Colonic mucosa (tissue), 4 donors: ENCODE measurements around the gene MRGPRX3. TPM values are rescaled to one million over a fixed set of nuclear protein-coding genes. Genes with fewer than 3 reads are reported as not detected.

Experiments
- DNase-seq: peaks from one replicate; pipeline ENCODE4 v3.0.0-alpha.2; 2020
- H3K27ac ChIP-seq: fragments of 200-600 bp; one replicate; pipeline ENCODE4 v1.8.0; 2021
- H3K27me3 ChIP-seq: fragments of 200-600 bp; one replicate; pipeline ENCODE4 v1.8.0; 2021
- H3K36me3 ChIP-seq: fragments of 200-600 bp; one replicate; pipeline ENCODE4 v1.8.0; 2021
- H3K4me1 ChIP-seq: fragments of 200-600 bp; one replicate; pipeline ENCODE4 v1.8.0; 2021; ENCODE audit warnings: mild to moderate bottlenecking
- H3K4me3 ChIP-seq: fragments of 200-600 bp; one replicate; pipeline ENCODE4 v1.8.0; 2021
- H3K9ac ChIP-seq, 2 donors: one replicate each; pipeline ENCODE4 v1.7.0; 2013; ENCODE audit warnings: control low read depth in 2 of 2, low read depth in 2 of 2, low read length in 2 of 2
- H3K9me3 ChIP-seq: fragments of 200-600 bp; one replicate; pipeline ENCODE4 v1.8.0; 2021
- CTCF ChIP-seq: fragments of 200-600 bp; IDR thresholded peaks from one replicate; pipeline ENCODE4 v1.8.0; 2022; ENCODE audit warnings: antibody characterized with exemption, mild to moderate bottlenecking
- intact Hi-C: fragments of 100-400 bp; cut with DNase I; formaldehyde crosslinking; loops from one replicate; pipeline ENCODE4 v1.14.1; 2022
- total RNA-seq, 2 donors: library from RNA; stranded (reverse); fragmentation: NEBNext Ultra II Directional in 1 of 2; extraction: Animal tissue kit (Norgen Biotek cat#: 25700) in 1 of 2; gene quantifications; one replicate each; pipeline ENCODE4 v1.2.1, GENCODE V29; 2021
- donor health status: healthy.
- donor health status: DM: no; HTN: no; CAD: no.
- donor health status: DM: no; HTN: no; CAD: no.

Gene MRGPRX3
- total RNA-seq, 2 donors from 2014 or later, result not detected

GRCh38 chr11:18171377-18172000, 39.1 kb downstream of the MRGPRX3 start:
- no peak for DNase-seq
- H3K4me1 ChIP-seq, result no peaks in the 10 kb centered on the region
- H3K9ac ChIP-seq, result no peak overlapping the region
- no peak overlapping the region for H3K27ac ChIP-seq
- no peak overlapping the region for H3K4me3 ChIP-seq
- no peaks in the 10 kb centered on the region for H3K27me3 ChIP-seq
- no peaks in the 10 kb centered on the region for H3K9me3 ChIP-seq
- TF ChIP-seq CTCF, result no peak
- intact Hi-C loops, result no loop called here
- H3K36me3 ChIP-seq, result no peaks in the 10 kb centered on the region

- no peak for DNase-seq
- H3K36me3 ChIP-seq, result no peaks in the 10 kb centered on the region
- H3K9me3 ChIP-seq, result no peaks in the 10 kb centered on the region
- H3K27ac ChIP-seq, result no peak within 1 kb of the TSS
- intact Hi-C loops, result no loop called here
- TF ChIP-seq CTCF, result no peak
- H3K4me1 ChIP-seq, result no peaks in the 10 kb centered on the region
- H3K4me3 ChIP-seq, result no peak within 1 kb of the TSS
- H3K27me3 ChIP-seq, result no peaks in the 10 kb centered on the region
- no peak within 1 kb of the TSS for H3K9ac ChIP-seq
These were observed 40.3 kb downstream of the MRGPRX3 start, which contains the start of gene MRGPRX4 for GRCh38 chr11:18172666-18173065. MRGPRX4 (plus strand) TSS chr11:18172837; CDS start chr11:18173257, 420 bp downstream.

GRCh38 chr11:18173225-18173866, 41.0 kb downstream of the MRGPRX3 start:
- Histone ChIP-seq H3K27me3 (no peaks in the 10 kb centered on the region), H3K9me3 (no peaks in the 10 kb centered on the region), H3K4me3 (no peak overlapping the region), H3K27ac (no peak overlapping the region), H3K36me3 (no peaks in the 10 kb centered on the region), H3K9ac (no peak overlapping the region), H3K4me1 (no peaks in the 10 kb centered on the region)
- intact Hi-C loops, result no loop called here
- no peak for TF ChIP-seq CTCF
- no peak for DNase-seq

Other genes starting within 250 kb of the MRGPRX3 start
- gene SERGEF, start 119.5 kb upstream of the MRGPRX3 start, total RNA-seq, result 10 to 100 TPM; 23.2 to 36.2 TPM
- gene TPH1, start 86.3 kb upstream of the MRGPRX3 start, total RNA-seq, result 10 to 100 TPM in 1 of 2 donors, 1 to 10 TPM in 1; 6.7 to 12.4 TPM
- 10 to 100 TPM; 11.5 to 22.2 TPM for gene SAAL1, start 26.5 kb upstream of the MRGPRX3 start, total RNA-seq
- not detected for gene MRGPRX4, start 40.3 kb downstream of the MRGPRX3 start, total RNA-seq
- under 1 TPM in 1 of 2 donors, not detected in 1; 0.86 TPM for gene SAA4, start 104.2 kb downstream of the MRGPRX3 start, total RNA-seq
- 10 to 100 TPM in 1 of 2 donors, 1 to 10 TPM in 1; 4.2 to 14.2 TPM for gene SAA2, start 116.1 kb downstream of the MRGPRX3 start, total RNA-seq
- gene SAA1, start 133.7 kb downstream of the MRGPRX3 start, total RNA-seq, result 10 to 100 TPM in 1 of 2 donors, 1 to 10 TPM in 1; 3.7 to 16.8 TPM
- 10 to 100 TPM in 1 of 2 donors, 1 to 10 TPM in 1; 9.6 to 10.6 TPM for gene HPS5, start 189.6 kb downstream of the MRGPRX3 start, total RNA-seq
- gene GTF2H1, start 190.0 kb downstream of the MRGPRX3 start, total RNA-seq, result 10 to 100 TPM; 23.5 to 26.2 TPM